ENCODE measurements around the gene THOC5.

- TF ChIP-seq CTCF (IDR thresholded peaks at IDR 0.05; ENCODE audit: insufficient read depth, low read length, poor library complexity, severe bottlenecking) (no peak), EZH2phosphoT487 (conservative IDR thresholded peaks at IDR 0.05; ENCODE audit: low read length) (no peak)
These were observed 15.6 kb upstream of the THOC5 start for GRCh38 chr22:29569011-29569678.
